K562 (cell line): ENCODE data around the gene TMEM61. TPM values are rescaled to one million over a fixed set of nuclear protein-coding genes. Genes with fewer than 3 reads are reported as not detected.

ENCODE experiments used
- ADNP ChIP-seq: fragments of 200-800 bp; sonication (Bioruptor generic); IDR thresholded peaks from 2 replicates; pipeline ENCODE4 v1.6.1; 2016; ENCODE audit warnings: missing genetic modification characterization, missing compliant biosample characterization
- CHD4 ChIP-seq: fragments of 200-600 bp; sonication (generic); IDR thresholded peaks from 3 replicates; pipeline ENCODE4 v1.6.1; 2012; ENCODE audit warnings: low read depth, mild to moderate bottlenecking, mixed read lengths, low read length, inconsistent platforms; ENCODE audit not compliant: insufficient read depth, insufficient replicate concordance, poor library complexity, severe bottlenecking
- HIVEP1 ChIP-seq: fragments of 250-450 bp; sonication (Bioruptor Pico); IDR thresholded peaks from 2 replicates; pipeline ENCODE4 v1.4.0; 2020; ENCODE audit warnings: mild to moderate bottlenecking
- MYNN ChIP-seq, 2 experiments: sonication (generic); formaldehyde crosslinking in 1 of 2; IDR thresholded peaks; 2 replicates each; pipeline versions ENCODE4 v1.5.0 to v1.6.1; 2016 to 2020; ENCODE audit warnings: antibody characterized with exemption in 1 of 2, missing genetic modification reagents in 1 of 2
- NELFE ChIP-seq: IDR thresholded peaks from 2 replicates; pipeline ENCODE4 v1.6.1; 2011; ENCODE audit warnings: mild to moderate bottlenecking; ENCODE audit not compliant: insufficient read depth, insufficient read length
- PRPF4 ChIP-seq: fragments of 200-400 bp; formaldehyde crosslinking; IDR thresholded peaks from one replicate; pipeline ENCODE4 v1.6.1; 2017; ENCODE audit warnings: low read length, low read depth, mild to moderate bottlenecking; ENCODE audit not compliant: insufficient read depth, poor library complexity, severe bottlenecking
- RBFOX2 ChIP-seq: fragments of 200-400 bp; formaldehyde crosslinking; IDR thresholded peaks from 2 replicates; pipeline ENCODE4 v1.6.1; 2017; ENCODE audit warnings: low read depth, mild to moderate bottlenecking, low read length, moderate library complexity
- ZNF23 ChIP-seq: fragments of 250-450 bp; sonication (Bioruptor Pico); IDR thresholded peaks from 2 replicates; pipeline ENCODE4 v1.4.0; 2020; ENCODE audit warnings: mild to moderate bottlenecking
- ZNF324 ChIP-seq: fragments of 250-450 bp; sonication (Bioruptor Pico); IDR thresholded peaks from 2 replicates; pipeline ENCODE4 v1.4.0; 2020; ENCODE audit warnings: mild to moderate bottlenecking
- ZNF354B ChIP-seq: fragments of 250-450 bp; sonication (Bioruptor Pico); IDR thresholded peaks from 2 replicates; pipeline ENCODE4 v1.4.0; 2020
- ZNF436 ChIP-seq: fragments of 250-450, 450-650 bp; sonication (Bioruptor Pico); formaldehyde crosslinking; IDR thresholded peaks from 2 replicates; pipeline ENCODE4 v1.7.0; 2020; ENCODE audit warnings: mild to moderate bottlenecking
- ZNF699 ChIP-seq: fragments of 250-450 bp; sonication (Bioruptor Pico); IDR thresholded peaks from 2 replicates; pipeline ENCODE4 v1.8.0; 2021; ENCODE audit warnings: mild to moderate bottlenecking, moderate library complexity; ENCODE audit not compliant: insufficient replicate concordance
- polyA plus RNA-seq, 8 experiments: library from polyadenylated mRNA; depleted of rRNA in 4 of 8; stranded (reverse) in 5 of 8; unstranded in 3 of 8; fragments of >200 nt; fragmentation: Nextera tagmentation in 2 of 8; fragmentation: Illumina TruSeq in 1 of 8; extraction: Ambion mirVana in 2 of 8; extraction: Trizol in 1 of 8; gene quantifications; 2 replicates each; pipeline versions ENCODE4 v1.2.1 to v1.2.3, GENCODE V29; 2011 to 2014; ENCODE audit warnings: inconsistent platforms in 1 of 8, missing spikeins in 1 of 8
- total RNA-seq, 7 experiments: library from RNA; depleted of rRNA in 6 of 7; stranded (reverse); fragments of >200 nt in 6 of 7; fragmentation: Illumina TruSeq in 2 of 7; extraction: Trizol in 2 of 7; gene quantifications; 2 replicates each; pipeline versions ENCODE4 v1.2.1 to v1.2.3, GENCODE V29; 2011 to 2021; ENCODE audit warnings: low replicate concordance in 1 of 7
- TF ChIP-seq, protein P1 (sequence below): fragments of 250-450 bp; sonication (Bioruptor Pico); IDR thresholded peaks from 2 replicates; pipeline ENCODE4 v1.9.0; 2021; ENCODE audit warnings: mild to moderate bottlenecking, inconsistent platforms
- TF ChIP-seq, protein P2 (sequence below): fragments of 450-650 bp; IDR thresholded peaks from 2 replicates; pipeline ENCODE4 v1.6.1; 2016; ENCODE audit warnings: mild to moderate bottlenecking
- TF ChIP-seq, protein P3 (sequence below): fragments of 450-650 bp; formaldehyde crosslinking; IDR thresholded peaks from 2 replicates; pipeline ENCODE4 v1.4.0; 2020; ENCODE audit warnings: mild to moderate bottlenecking, moderate library complexity
- TF ChIP-seq, protein P4 (sequence below): fragments of 150-350 bp; conservative IDR thresholded peaks from 2 replicates; pipeline ENCODE4 v1.6.1; 2014; ENCODE audit warnings: low read length
- TF ChIP-seq, protein P5 (sequence below): sonication (generic); formaldehyde crosslinking; IDR thresholded peaks from 2 replicates; pipeline ENCODE4 v1.8.0; 2022; ENCODE audit warnings: missing genetic modification reagents, mild to moderate bottlenecking, borderline replicate concordance

Gene TMEM61
- total and polyA plus RNA-seq, 9 of the 15 experiments (the other 6 are each of a cell fraction or from before 2014, with no cell fraction given): not detected

DNA sequence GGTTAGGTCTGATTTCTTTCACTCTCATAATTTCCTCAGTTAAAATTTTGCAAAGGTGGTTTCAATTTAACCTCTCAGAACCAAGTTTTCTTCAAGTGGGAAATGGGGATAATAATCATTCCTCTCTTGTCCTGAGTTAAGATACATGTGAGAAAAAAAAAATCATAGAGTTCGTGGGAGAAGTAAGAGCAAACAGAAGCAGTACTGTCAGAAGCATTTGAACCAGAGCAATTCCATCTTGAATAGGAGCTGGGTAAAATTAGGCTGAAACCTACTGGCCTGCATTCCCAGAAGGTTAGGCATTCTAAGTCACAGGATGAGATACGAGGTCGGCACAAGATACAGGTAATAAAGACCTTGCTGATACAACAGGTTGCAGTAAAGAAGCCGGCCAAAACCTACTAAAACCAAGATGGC is 28.6 kb upstream of the TMEM61 start (continued):
- TF ChIP-seq, protein P1, sequence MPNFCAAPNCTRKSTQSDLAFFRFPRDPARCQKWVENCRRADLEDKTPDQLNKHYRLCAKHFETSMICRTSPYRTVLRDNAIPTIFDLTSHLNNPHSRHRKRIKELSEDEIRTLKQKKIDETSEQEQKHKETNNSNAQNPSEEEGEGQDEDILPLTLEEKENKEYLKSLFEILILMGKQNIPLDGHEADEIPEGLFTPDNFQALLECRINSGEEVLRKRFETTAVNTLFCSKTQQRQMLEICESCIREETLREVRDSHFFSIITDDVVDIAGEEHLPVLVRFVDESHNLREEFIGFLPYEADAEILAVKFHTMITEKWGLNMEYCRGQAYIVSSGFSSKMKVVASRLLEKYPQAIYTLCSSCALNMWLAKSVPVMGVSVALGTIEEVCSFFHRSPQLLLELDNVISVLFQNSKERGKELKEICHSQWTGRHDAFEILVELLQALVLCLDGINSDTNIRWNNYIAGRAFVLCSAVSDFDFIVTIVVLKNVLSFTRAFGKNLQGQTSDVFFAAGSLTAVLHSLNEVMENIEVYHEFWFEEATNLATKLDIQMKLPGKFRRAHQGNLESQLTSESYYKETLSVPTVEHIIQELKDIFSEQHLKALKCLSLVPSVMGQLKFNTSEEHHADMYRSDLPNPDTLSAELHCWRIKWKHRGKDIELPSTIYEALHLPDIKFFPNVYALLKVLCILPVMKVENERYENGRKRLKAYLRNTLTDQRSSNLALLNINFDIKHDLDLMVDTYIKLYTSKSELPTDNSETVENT (CRISPR knock-in tag): no peak
- TF ChIP-seq, protein P2, sequence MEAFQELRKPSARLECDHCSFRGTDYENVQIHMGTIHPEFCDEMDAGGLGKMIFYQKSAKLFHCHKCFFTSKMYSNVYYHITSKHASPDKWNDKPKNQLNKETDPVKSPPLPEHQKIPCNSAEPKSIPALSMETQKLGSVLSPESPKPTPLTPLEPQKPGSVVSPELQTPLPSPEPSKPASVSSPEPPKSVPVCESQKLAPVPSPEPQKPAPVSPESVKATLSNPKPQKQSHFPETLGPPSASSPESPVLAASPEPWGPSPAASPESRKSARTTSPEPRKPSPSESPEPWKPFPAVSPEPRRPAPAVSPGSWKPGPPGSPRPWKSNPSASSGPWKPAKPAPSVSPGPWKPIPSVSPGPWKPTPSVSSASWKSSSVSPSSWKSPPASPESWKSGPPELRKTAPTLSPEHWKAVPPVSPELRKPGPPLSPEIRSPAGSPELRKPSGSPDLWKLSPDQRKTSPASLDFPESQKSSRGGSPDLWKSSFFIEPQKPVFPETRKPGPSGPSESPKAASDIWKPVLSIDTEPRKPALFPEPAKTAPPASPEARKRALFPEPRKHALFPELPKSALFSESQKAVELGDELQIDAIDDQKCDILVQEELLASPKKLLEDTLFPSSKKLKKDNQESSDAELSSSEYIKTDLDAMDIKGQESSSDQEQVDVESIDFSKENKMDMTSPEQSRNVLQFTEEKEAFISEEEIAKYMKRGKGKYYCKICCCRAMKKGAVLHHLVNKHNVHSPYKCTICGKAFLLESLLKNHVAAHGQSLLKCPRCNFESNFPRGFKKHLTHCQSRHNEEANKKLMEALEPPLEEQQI: no peak
- TF ChIP-seq ZNF354B (CRISPR knock-in tag) (no peak), MYNN (IDR thresholded peaks at IDR 0.05) (no peak), MYNN (CRISPR knock-in tag; IDR thresholded peaks at IDR 0.05) (no peak), HIVEP1 (CRISPR knock-in tag) (peak; percentile 72; the same call in 1 of the 2 replicates), ZNF23 (no peak), PRPF4 (no peak), RBFOX2 (no peak), ZNF436 (CRISPR knock-in tag) (no peak), ZNF699 (no peak), ZNF324 (no peak), ADNP (tag) (no peak), NELFE (no peak), CHD4 (no peak)
- TF ChIP-seq, protein P3, sequence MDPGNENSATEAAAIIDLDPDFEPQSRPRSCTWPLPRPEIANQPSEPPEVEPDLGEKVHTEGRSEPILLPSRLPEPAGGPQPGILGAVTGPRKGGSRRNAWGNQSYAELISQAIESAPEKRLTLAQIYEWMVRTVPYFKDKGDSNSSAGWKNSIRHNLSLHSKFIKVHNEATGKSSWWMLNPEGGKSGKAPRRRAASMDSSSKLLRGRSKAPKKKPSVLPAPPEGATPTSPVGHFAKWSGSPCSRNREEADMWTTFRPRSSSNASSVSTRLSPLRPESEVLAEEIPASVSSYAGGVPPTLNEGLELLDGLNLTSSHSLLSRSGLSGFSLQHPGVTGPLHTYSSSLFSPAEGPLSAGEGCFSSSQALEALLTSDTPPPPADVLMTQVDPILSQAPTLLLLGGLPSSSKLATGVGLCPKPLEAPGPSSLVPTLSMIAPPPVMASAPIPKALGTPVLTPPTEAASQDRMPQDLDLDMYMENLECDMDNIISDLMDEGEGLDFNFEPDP: no peak
- TF ChIP-seq, protein P4, sequence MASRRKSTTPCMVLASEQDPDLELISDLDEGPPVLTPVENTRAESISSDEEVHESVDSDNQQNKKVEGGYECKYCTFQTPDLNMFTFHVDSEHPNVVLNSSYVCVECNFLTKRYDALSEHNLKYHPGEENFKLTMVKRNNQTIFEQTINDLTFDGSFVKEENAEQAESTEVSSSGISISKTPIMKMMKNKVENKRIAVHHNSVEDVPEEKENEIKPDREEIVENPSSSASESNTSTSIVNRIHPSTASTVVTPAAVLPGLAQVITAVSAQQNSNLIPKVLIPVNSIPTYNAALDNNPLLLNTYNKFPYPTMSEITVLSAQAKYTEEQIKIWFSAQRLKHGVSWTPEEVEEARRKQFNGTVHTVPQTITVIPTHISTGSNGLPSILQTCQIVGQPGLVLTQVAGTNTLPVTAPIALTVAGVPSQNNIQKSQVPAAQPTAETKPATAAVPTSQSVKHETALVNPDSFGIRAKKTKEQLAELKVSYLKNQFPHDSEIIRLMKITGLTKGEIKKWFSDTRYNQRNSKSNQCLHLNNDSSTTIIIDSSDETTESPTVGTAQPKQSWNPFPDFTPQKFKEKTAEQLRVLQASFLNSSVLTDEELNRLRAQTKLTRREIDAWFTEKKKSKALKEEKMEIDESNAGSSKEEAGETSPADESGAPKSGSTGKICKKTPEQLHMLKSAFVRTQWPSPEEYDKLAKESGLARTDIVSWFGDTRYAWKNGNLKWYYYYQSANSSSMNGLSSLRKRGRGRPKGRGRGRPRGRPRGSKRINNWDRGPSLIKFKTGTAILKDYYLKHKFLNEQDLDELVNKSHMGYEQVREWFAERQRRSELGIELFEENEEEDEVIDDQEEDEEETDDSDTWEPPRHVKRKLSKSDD: no peak
- TF ChIP-seq, protein P5, sequence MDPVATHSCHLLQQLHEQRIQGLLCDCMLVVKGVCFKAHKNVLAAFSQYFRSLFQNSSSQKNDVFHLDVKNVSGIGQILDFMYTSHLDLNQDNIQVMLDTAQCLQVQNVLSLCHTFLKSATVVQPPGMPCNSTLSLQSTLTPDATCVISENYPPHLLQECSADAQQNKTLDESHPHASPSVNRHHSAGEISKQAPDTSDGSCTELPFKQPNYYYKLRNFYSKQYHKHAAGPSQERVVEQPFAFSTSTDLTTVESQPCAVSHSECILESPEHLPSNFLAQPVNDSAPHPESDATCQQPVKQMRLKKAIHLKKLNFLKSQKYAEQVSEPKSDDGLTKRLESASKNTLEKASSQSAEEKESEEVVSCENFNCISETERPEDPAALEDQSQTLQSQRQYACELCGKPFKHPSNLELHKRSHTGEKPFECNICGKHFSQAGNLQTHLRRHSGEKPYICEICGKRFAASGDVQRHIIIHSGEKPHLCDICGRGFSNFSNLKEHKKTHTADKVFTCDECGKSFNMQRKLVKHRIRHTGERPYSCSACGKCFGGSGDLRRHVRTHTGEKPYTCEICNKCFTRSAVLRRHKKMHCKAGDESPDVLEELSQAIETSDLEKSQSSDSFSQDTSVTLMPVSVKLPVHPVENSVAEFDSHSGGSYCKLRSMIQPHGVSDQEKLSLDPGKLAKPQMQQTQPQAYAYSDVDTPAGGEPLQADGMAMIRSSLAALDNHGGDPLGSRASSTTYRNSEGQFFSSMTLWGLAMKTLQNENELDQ: no peak
